A549 (cell line): ENCODE data around the gene GPATCH4. TPM values are rescaled to one million over a fixed set of nuclear protein-coding genes. Genes with fewer than 3 reads are reported as not detected.
A peak's percentile ranks its signal among the peaks of the same experiment; 100 is the strongest.

ENCODE experiments used
- ATAC-seq, 2 experiments: fragments of 200-7000 bp in 1 of 2; fragments of >200 bp in 1 of 2; cut with Nextera tagmentation in 1 of 2; cut with Tn5 transposase in 1 of 2; 3 replicates each; pipeline versions ENCODE4 v1.8.0 to v1.9.1; 2018 to 2020; ENCODE audit warnings: mild to moderate bottlenecking in 1 of 2, moderate library complexity in 1 of 2
- CTCF ChIA-PET: fragments of 300-600 bp; sonication (Branson Sonifier 250); formaldehyde crosslinking; extraction: SDS; loops from one replicate; lab custom pipeline; 2021; ENCODE audit warnings: antibody characterized with exemption, inconsistent platforms; lab: Yijun Ruan, JAX
- POLR2A ChIA-PET: fragments of 350-600 bp; formaldehyde crosslinking; extraction: SDS; loops from one replicate; lab custom pipeline; 2021; ENCODE audit warnings: antibody characterized with exemption, inconsistent platforms; lab: Yijun Ruan, JAX
- DNase-seq, 2 experiments: peaks; one replicate each; pipeline versions ENCODE4 v3.0.0 to v3.0.0-alpha.2; 2011 to 2016; ENCODE audit warnings: low read depth in 1 of 2, low spot score in 1 of 2
- FAIRE-seq: peaks from 2 replicates; lab custom pipeline; 2011; peaks lifted over from hg19 to GRCh38; lab: Jason Lieb, UNC
- H3K27ac ChIP-seq, 2 experiments: fragments of >200 bp; sonication (Bioruptor Twin); formaldehyde crosslinking; 3 replicates each; pipeline ENCODE4 v1.5.1; 2016 to 2017
- H3K4me1 ChIP-seq: fragments of >200 bp; sonication (Bioruptor Twin); formaldehyde crosslinking; 3 replicates; pipeline ENCODE4 v1.6.1; 2016
- H3K4me2 ChIP-seq: fragments of >200 bp; sonication (Bioruptor Twin); formaldehyde crosslinking; 3 replicates; pipeline ENCODE4 v1.6.1; 2016
- H3K4me3 ChIP-seq: fragments of >200 bp; sonication (Bioruptor Twin); formaldehyde crosslinking; 3 replicates; pipeline ENCODE4 v1.5.1; 2016
- H3K9me3 ChIP-seq: fragments of >200 bp; sonication (Bioruptor Twin); formaldehyde crosslinking; 3 replicates; pipeline ENCODE4 v1.6.1; 2016
- BCL3 ChIP-seq: fragments of >200 bp; sonication (Bioruptor Twin); formaldehyde crosslinking; IDR thresholded peaks from 3 replicates; pipeline ENCODE4 v1.6.1; 2016
- BHLHE40 ChIP-seq: IDR thresholded peaks from 2 replicates; pipeline ENCODE4 v1.6.1; 2012; ENCODE audit warnings: low read depth, low read length, inconsistent platforms
- CBX8 ChIP-seq: fragments of 200-600 bp; sonication (generic); IDR thresholded peaks from 2 replicates; pipeline ENCODE4 v1.6.1; 2016
- CEBPB ChIP-seq, 2 experiments: fragments of >200 bp in 1 of 2; sonication (Bioruptor Twin) in 1 of 2; formaldehyde crosslinking in 1 of 2; IDR thresholded peaks; 2 replicates each; pipeline ENCODE4 v1.6.1; 2012 to 2016
- CHD2 ChIP-seq: fragments of 150-350 bp; IDR thresholded peaks from 2 replicates; pipeline ENCODE4 v1.6.1; 2014; ENCODE audit warnings: low read length; ENCODE audit not compliant: partially characterized antibody
- EHMT2 ChIP-seq: fragments of 200-600 bp; sonication (generic); IDR thresholded peaks from 2 replicates; pipeline ENCODE4 v1.6.1; 2016; ENCODE audit warnings: antibody characterized with exemption, low read depth, mild to moderate bottlenecking, moderate library complexity
- FOSB ChIP-seq: fragments of 250-450 bp; sonication (Bioruptor Pico); IDR thresholded peaks from 2 replicates; pipeline ENCODE4 v1.5.0; 2020; ENCODE audit warnings: mild to moderate bottlenecking, moderate library complexity
- FOXS1 ChIP-seq: fragments of 250-450 bp; sonication (Bioruptor Pico); IDR thresholded peaks from 2 replicates; pipeline ENCODE4 v1.5.0; 2020; ENCODE audit warnings: mild to moderate bottlenecking, moderate library complexity
- GATA3 ChIP-seq: IDR thresholded peaks from 2 replicates; pipeline ENCODE4 v1.6.1; 2012; ENCODE audit warnings: borderline replicate concordance
- HDAC2 ChIP-seq: fragments of 200-600 bp; sonication (generic); IDR thresholded peaks from 2 replicates; pipeline ENCODE4 v1.6.1; 2016
- HOXB5 ChIP-seq: fragments of 250-450 bp; sonication (Bioruptor Pico); IDR thresholded peaks from 2 replicates; pipeline ENCODE4 v1.5.0; 2020; ENCODE audit warnings: mild to moderate bottlenecking, moderate library complexity
- JUNB ChIP-seq: fragments of >200 bp; sonication (Bioruptor Twin); formaldehyde crosslinking; IDR thresholded peaks from 2 replicates; pipeline ENCODE4 v1.6.1; 2016
- KDM5A ChIP-seq: fragments of 200-600 bp; sonication (generic); IDR thresholded peaks from 2 replicates; pipeline ENCODE4 v1.6.1; 2016; ENCODE audit warnings: antibody characterized with exemption, mild to moderate bottlenecking
- MYC ChIP-seq: IDR thresholded peaks from 2 replicates; pipeline ENCODE4 v1.6.1; 2012; ENCODE audit warnings: mild to moderate bottlenecking, inconsistent platforms, low read length, improper control_type of control experiment, borderline replicate concordance
- NR3C1 ChIP-seq: fragments of >200 bp; sonication (Bioruptor Twin); formaldehyde crosslinking; IDR thresholded peaks from 3 replicates; pipeline ENCODE4 v1.6.1; 2017
- RARB ChIP-seq: fragments of 250-450 bp; sonication (Bioruptor Pico); IDR thresholded peaks from 2 replicates; pipeline ENCODE4 v1.8.0; 2021; ENCODE audit warnings: mild to moderate bottlenecking, moderate library complexity
- RCOR1 ChIP-seq: fragments of 150-350 bp; IDR thresholded peaks from 2 replicates; pipeline ENCODE4 v1.6.1; 2014; ENCODE audit warnings: antibody characterized with exemption, low read length, low read depth
- RNF2 ChIP-seq: fragments of 200-600 bp; sonication (generic); IDR thresholded peaks from 2 replicates; pipeline ENCODE4 v1.6.1; 2016; ENCODE audit warnings: low read depth, mild to moderate bottlenecking, antibody characterized with exemption, moderate library complexity, borderline replicate concordance
- SMC3 ChIP-seq: fragments of >200 bp; sonication (Bioruptor Twin); formaldehyde crosslinking; IDR thresholded peaks from 3 replicates; pipeline ENCODE4 v1.6.1; 2018; ENCODE audit warnings: inconsistent platforms
- TFCP2L1 ChIP-seq: fragments of 250-450 bp; sonication (Bioruptor Pico); IDR thresholded peaks from 2 replicates; pipeline ENCODE4 v1.5.0; 2021; ENCODE audit warnings: mild to moderate bottlenecking
- TP53 ChIP-seq: fragments of 250-450 bp; sonication (Bioruptor Pico); IDR thresholded peaks from 2 replicates; pipeline ENCODE4 v1.5.0; 2021; ENCODE audit warnings: mild to moderate bottlenecking, moderate library complexity
- ZSCAN20 ChIP-seq: fragments of 250-450 bp; sonication (Bioruptor Pico); IDR thresholded peaks from 2 replicates; pipeline ENCODE4 v1.8.0; 2022; ENCODE audit warnings: mild to moderate bottlenecking, moderate library complexity
- WGBS: methylation state at CpG from one replicate; pipeline ENCODE4 v1.1.6; 2017; ENCODE audit errors: missing lambda C conversion rate; 5-methylcytosine and 5-hydroxymethylcytosine counted together
- polyA plus RNA-seq, 4 experiments: library from polyadenylated mRNA; depleted of rRNA in 3 of 4; stranded (reverse); fragments of >200 nt; fragmentation: RNase III in 1 of 4; extraction: RNeasy Plus Mini Kit Qiagen cat#74134 plus additional on column Dnase treatment in 1 of 4; gene quantifications; 2 replicates in 3 of 4; 3 replicates in 1 of 4; pipeline ENCODE4 v1.2.3, GENCODE V29; 2011 to 2017
- TF ChIP-seq, protein P1 (sequence below): IDR thresholded peaks from 2 replicates; pipeline ENCODE4 v1.6.1; 2012
- TF ChIP-seq, protein P2 (sequence below): fragments of >200 bp; sonication (Bioruptor Twin); formaldehyde crosslinking; IDR thresholded peaks from 3 replicates; pipeline ENCODE4 v1.5.1; 2016

Gene GPATCH4
- polyA plus RNA-seq, 2 of the 4 experiments (the other 2 are of a cell fraction), result 68.1 to 85.2 TPM

DNA sequence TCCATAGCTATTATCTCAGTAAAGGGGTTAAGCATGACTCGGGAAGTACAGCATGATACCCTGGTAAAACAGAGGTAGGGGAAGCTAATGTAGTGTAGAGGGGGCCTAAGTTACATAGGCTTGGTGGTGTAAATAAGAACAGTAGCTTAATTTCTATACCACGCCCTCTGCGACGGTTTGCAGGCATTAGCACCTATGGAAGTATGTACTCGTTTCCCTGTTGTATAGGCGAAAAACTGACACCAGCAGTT, 10.2 kb downstream of the GPATCH4 start:
- H3K9me3 ChIP-seq, result no peaks in the 10 kb centered on the region
- TF ChIP-seq CEBPB (IDR thresholded peaks at IDR 0.05), result no peak
- no peak for TF ChIP-seq TP53 (CRISPR knock-in tag)
- no peak for TF ChIP-seq BCL3
- no peak for TF ChIP-seq JUNB
- no peak for TF ChIP-seq FOSB
- no peak for TF ChIP-seq KDM5A
- no peak for TF ChIP-seq FOXS1 (CRISPR knock-in tag)
- no peak for TF ChIP-seq RARB
- no peak for TF ChIP-seq TFCP2L1 (CRISPR knock-in tag)
- no peak for TF ChIP-seq CHD2
- no peak for TF ChIP-seq BHLHE40
- FAIRE-seq, result no peak
- ChIA-PET POLR2A (interaction anchor here (0.6 to 2.5 kb wide), 10 partner anchors 10 to 134 kb away, joined by 3 to 18 read pairs (median 6); partner anchors contain the start of genes GPATCH4 and MEF2D), CTCF (interaction anchor here (0.6 to 12.5 kb wide), 13 partner anchors 9 to 206 kb away, joined by 3 to 135 read pairs (median 6); partner anchors contain the start of genes MEF2D, NES and TTC24)
- 32% methylated on average over 6 of the region's 6 CpGs for WGBS
- H3K27ac ChIP-seq, result peak overlapping the region; percentile 94 to 98
- H3K4me3 ChIP-seq, result peak overlapping the region; percentile 72
- DNase-seq, result no peak
- peak overlapping the region; percentile 87 for H3K4me2 ChIP-seq
- peaks cover 10% of the 10 kb centered on the region; the same call in 2 of the 3 replicates for H3K4me1 ChIP-seq
- peak in 1 of 2 experiments; percentile 34; a peak in 4 of 6 replicates for ATAC-seq

DNA sequence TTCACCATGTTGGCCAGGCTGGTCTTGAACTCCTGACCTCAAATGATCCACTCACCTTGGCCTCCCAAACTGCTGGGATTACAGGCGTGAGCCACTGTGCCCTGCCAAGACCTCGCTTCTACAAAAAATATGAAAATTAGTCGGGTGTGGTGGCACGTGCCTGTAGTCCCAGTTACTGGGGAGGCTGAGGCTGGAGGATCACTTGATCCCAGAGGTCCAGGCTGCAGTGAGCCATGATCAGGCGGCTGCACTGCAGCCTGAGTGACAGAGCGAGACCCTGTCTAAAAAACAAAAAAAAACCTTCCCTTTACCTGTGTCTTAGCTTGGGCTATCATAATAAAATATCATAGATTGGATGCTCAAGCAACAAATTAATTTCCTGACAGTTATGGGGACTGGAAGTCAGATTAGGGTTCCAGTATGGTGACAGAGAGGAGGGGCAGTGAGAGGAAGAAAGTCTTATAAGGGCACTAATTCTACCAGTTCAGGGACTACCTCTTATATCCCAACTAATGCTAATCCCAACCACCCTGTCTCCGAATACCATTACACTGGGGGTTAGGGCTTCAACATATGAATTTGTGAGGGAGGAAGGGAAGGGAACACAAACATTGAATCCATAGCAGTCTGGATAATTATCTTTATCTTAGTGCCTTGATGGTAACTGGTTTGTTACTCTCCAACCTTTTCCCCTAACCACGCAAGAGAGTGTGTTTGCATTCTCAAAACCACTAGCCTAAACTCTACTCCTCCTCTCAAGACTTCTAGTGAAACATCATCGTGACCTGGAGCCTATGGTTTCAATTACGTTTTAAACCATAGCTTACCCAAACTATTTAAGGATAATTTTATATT, 10.7 kb downstream of the GPATCH4 start:
- ATAC-seq (no peak), FAIRE-seq (no peak), DNase-seq (no peak)
- WGBS, result 92% methylated on average over 10 of the region's 10 CpGs
- H3K4me2 ChIP-seq, result peak overlapping the region; percentile 87
- H3K9me3 ChIP-seq, result no peaks in the 10 kb centered on the region
- ChIA-PET POLR2A (interaction anchor here (0.6 to 2.5 kb wide), 7 partner anchors 10 to 133 kb away, joined by 3 to 18 read pairs (median 6); partner anchors contain the start of genes GPATCH4 and MEF2D), CTCF (interaction anchor here (0.6 to 12.5 kb wide), 12 partner anchors 9 to 205 kb away, joined by 3 to 135 read pairs (median 5); partner anchors contain the start of genes NES and TTC24)
- H3K27ac ChIP-seq, result peak overlapping the region; percentile 94 to 98
- TF ChIP-seq HDAC2, result no peak
- TF ChIP-seq ZSCAN20 (CRISPR knock-in tag), result no peak
- no peak for TF ChIP-seq GATA3
- TF ChIP-seq SMC3, result no peak
- TF ChIP-seq CHD2, result no peak
- no peak for TF ChIP-seq BCL3
- TF ChIP-seq, protein P1, sequence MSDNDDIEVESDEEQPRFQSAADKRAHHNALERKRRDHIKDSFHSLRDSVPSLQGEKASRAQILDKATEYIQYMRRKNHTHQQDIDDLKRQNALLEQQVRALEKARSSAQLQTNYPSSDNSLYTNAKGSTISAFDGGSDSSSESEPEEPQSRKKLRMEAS, result no peak
- TF ChIP-seq MYC, result no peak
- no peak for TF ChIP-seq CBX8
- no peak for TF ChIP-seq EHMT2
- TF ChIP-seq, protein P2, sequence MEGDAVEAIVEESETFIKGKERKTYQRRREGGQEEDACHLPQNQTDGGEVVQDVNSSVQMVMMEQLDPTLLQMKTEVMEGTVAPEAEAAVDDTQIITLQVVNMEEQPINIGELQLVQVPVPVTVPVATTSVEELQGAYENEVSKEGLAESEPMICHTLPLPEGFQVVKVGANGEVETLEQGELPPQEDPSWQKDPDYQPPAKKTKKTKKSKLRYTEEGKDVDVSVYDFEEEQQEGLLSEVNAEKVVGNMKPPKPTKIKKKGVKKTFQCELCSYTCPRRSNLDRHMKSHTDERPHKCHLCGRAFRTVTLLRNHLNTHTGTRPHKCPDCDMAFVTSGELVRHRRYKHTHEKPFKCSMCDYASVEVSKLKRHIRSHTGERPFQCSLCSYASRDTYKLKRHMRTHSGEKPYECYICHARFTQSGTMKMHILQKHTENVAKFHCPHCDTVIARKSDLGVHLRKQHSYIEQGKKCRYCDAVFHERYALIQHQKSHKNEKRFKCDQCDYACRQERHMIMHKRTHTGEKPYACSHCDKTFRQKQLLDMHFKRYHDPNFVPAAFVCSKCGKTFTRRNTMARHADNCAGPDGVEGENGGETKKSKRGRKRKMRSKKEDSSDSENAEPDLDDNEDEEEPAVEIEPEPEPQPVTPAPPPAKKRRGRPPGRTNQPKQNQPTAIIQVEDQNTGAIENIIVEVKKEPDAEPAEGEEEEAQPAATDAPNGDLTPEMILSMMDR, result no peak
- no peak for TF ChIP-seq NR3C1
- no peak for TF ChIP-seq FOSB
- no peak for TF ChIP-seq RNF2
- TF ChIP-seq RCOR1, result no peak
- no peak for TF ChIP-seq HOXB5 (CRISPR knock-in tag)
- TF ChIP-seq CEBPB (IDR thresholded peaks at IDR 0.05), result no peak
- H3K4me3 ChIP-seq, result peak overlapping the region; percentile 72
- peaks cover 10% of the 10 kb centered on the region; the same call in 2 of the 3 replicates for H3K4me1 ChIP-seq
